Measurements from ENCODE around the gene PBX1.

The PBX1 gene

DNA sequence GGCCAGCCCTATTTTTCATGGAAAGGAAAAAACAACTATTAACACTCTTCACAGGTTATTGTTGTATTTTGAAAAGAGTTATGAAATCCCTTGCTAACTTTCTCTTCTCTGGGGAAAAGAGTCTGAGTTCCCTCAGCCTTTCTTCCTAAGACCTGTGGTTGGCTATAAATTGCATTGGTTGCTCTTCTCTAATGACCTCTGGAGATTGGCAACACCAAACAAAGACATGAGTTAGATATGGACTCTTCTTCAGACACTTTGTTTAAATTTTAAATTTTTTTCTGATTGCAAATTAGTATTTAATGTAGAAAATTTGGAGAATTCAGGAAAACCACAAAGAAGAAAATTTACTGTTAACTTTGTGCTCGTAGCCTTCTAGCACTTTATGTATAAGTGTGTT is 275.7 kb downstream of the PBX1 start:
- no peak overlapping the region for H3K4me3 ChIP-seq (replicated peaks; ENCODE audit: low read depth, low read length)
- DNase-seq (ENCODE audit: low read depth): no peak
- TF ChIP-seq, protein P1, sequence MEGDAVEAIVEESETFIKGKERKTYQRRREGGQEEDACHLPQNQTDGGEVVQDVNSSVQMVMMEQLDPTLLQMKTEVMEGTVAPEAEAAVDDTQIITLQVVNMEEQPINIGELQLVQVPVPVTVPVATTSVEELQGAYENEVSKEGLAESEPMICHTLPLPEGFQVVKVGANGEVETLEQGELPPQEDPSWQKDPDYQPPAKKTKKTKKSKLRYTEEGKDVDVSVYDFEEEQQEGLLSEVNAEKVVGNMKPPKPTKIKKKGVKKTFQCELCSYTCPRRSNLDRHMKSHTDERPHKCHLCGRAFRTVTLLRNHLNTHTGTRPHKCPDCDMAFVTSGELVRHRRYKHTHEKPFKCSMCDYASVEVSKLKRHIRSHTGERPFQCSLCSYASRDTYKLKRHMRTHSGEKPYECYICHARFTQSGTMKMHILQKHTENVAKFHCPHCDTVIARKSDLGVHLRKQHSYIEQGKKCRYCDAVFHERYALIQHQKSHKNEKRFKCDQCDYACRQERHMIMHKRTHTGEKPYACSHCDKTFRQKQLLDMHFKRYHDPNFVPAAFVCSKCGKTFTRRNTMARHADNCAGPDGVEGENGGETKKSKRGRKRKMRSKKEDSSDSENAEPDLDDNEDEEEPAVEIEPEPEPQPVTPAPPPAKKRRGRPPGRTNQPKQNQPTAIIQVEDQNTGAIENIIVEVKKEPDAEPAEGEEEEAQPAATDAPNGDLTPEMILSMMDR (IDR thresholded peaks at IDR 0.05; ENCODE audit: low read length, missing control alignments): no peak

DNA sequence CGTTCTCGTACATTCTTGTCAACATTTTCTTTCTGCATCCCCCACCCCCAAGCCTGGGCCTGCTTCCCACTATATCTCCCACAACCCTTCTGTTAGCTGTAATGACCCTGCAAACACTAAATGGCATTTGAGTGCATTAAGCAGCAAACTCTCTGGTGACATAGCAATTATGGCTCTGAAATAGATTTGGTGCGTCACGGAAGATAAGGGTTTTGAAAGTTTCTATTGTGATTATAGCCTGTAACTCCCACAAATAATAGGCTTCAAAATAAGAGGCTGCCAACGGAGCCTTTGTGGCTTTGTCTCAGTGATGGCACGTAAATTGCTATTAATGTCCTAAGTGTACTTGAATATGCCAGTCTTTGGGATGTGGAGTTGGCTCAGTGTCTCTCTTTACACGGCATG is 277.6 kb downstream of the PBX1 start:
- peak; percentile 91 for DNase-seq (ENCODE audit: low read depth)
- TF ChIP-seq, protein P1 (IDR thresholded peaks at IDR 0.05; ENCODE audit: low read length, missing control alignments): no peak

DNA sequence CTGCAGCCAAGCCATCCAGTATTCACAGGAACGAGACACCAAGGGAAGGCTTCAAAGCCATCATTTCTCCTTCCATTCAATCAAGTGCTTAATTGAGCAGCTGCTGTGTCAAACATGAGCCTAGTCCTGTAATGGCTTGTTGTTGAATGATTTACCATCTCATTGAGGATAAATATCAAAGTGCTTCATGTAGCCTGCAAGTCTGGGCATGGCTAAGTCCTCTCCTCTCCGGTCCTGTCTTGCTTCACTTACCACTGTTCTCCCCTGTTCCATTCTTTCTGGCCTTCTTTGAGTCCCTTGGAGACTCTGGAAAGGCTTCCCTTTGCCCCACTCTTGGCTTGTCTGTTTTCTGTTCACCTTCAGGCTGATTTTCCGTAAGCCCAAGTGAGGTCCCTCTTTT is 279.8 kb downstream of the PBX1 start:
- DNase-seq (ENCODE audit: low read depth): no peak
- no peak overlapping the region for H3K4me3 ChIP-seq (replicated peaks; ENCODE audit: low read depth, low read length)
- TF ChIP-seq, protein P1 (IDR thresholded peaks at IDR 0.05; ENCODE audit: low read length, missing control alignments): no peak

More for the DNA sequence above, 277.6 kb downstream of the PBX1 start:
- no peak overlapping the region for H3K4me3 ChIP-seq (replicated peaks; ENCODE audit: low read depth, low read length)

DNA sequence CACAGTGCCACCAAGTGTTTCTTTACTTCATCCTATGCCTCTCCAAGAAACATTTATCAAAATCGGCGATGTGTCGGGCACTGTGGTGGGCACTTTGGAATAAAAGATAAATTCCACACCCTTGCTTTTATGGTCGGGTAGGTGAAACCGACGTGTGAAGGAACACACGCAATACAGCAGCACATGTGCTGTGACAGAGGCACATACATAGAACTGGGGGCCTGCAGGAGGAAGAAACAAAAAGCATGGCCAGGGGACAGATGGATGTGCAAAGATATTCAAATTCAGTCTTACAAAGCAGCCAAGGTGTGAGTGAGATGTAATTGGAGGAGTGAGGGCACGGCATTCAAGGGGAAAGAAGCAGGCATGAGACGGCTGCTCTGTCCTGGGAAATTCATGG is 282.0 kb downstream of the PBX1 start:
- DNase-seq (ENCODE audit: low read depth): no peak
- TF ChIP-seq, protein P1 (IDR thresholded peaks at IDR 0.05; ENCODE audit: low read length, missing control alignments): no peak
- no peak overlapping the region for H3K4me3 ChIP-seq (replicated peaks; ENCODE audit: low read depth, low read length)

DNA sequence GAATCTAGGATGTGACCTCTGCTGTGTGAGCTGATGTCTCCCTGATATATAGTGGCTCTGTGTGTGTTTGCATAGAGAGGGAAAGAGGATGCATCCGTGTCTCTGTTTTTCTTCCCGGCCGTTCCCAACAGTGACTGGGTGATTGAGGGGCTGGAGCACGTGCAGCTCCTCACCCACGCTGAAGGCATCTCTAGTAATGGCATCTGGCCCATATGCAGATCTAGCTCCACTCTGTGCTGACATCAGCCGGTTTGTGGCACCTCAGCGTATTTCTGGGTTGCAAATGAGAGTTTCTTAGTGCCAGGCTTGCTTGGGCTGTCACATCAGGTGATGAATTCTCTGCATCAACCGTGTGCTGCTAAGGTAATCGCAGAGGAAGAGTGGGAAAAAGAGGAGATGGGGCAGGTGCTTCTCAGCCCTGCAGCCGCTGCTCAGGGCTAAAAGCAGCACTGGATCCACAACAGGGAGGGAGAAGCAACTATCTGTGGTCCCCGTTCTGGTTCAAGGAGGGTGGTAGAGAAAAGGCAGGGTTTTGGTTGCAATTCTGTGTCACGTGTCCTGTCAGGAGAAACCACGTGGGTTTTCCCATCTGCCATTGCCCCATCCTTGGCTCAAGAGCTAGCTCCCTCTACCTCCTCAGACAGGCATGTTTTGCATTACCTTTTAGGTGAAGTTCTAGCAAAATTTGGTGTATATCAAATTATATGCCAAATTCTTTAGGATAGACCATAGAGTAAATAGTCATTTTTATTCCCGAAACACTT is 282.9 kb downstream of the PBX1 start:
- DNase-seq (ENCODE audit: low read depth): no peak
- no peak overlapping the region for H3K4me3 ChIP-seq (replicated peaks; ENCODE audit: low read depth, low read length)
- TF ChIP-seq, protein P1 (IDR thresholded peaks at IDR 0.05; ENCODE audit: low read length, missing control alignments): no peak

DNA sequence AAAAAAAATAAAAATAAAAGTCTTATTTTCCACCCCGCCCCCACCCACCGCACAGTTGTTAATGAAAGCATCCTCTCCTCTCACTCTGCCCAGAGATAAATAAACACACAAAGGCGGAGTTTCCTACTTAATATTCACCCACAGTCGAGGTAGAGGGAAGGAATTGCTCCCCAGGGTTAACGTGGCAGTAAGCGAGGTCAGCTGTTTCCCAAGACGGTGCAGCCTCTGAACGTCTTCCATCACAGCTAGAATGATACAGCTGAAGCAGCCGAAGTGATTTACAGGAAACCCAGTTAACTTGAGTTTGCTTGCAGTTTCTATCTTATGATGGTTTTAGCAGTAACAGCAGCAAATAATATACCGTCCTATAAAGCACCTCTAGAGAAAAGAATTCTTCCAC is 283.9 kb downstream of the PBX1 start:
- DNase-seq (ENCODE audit: low read depth): peak; percentile 22
- H3K4me3 ChIP-seq (replicated peaks; ENCODE audit: low read depth, low read length): no peak overlapping the region
- TF ChIP-seq, protein P1 (IDR thresholded peaks at IDR 0.05; ENCODE audit: low read length, missing control alignments): no peak
